22Rv1 (cell line): ENCODE results near the gene KCNIP3.

Source experiments
- H3K27ac ChIP-seq: fragments of 450-650 bp; 2 replicates; pipeline ENCODE4 v1.5.1; 2017
- ZFX ChIP-seq: fragments of 450-650 bp; IDR thresholded peaks from 2 replicates; pipeline ENCODE4 v1.6.1; 2017; ENCODE audit warnings: antibody characterized with exemption, borderline replicate concordance
- TF ChIP-seq, protein P1 (sequence below): fragments of 450-650 bp; IDR thresholded peaks from 2 replicates; pipeline ENCODE4 v1.5.1; 2017; ENCODE audit warnings: mild to moderate bottlenecking

The KCNIP3 gene

GRCh38 chr2:95296880-95297487, at the start of gene KCNIP3:
Gene KCNIP3 (plus strand): TSS chr2:95297347. CDS start chr2:95297439, 92 bp downstream.
- no peak for TF ChIP-seq ZFX
- TF ChIP-seq, protein P1, sequence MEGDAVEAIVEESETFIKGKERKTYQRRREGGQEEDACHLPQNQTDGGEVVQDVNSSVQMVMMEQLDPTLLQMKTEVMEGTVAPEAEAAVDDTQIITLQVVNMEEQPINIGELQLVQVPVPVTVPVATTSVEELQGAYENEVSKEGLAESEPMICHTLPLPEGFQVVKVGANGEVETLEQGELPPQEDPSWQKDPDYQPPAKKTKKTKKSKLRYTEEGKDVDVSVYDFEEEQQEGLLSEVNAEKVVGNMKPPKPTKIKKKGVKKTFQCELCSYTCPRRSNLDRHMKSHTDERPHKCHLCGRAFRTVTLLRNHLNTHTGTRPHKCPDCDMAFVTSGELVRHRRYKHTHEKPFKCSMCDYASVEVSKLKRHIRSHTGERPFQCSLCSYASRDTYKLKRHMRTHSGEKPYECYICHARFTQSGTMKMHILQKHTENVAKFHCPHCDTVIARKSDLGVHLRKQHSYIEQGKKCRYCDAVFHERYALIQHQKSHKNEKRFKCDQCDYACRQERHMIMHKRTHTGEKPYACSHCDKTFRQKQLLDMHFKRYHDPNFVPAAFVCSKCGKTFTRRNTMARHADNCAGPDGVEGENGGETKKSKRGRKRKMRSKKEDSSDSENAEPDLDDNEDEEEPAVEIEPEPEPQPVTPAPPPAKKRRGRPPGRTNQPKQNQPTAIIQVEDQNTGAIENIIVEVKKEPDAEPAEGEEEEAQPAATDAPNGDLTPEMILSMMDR, result no peak
- H3K27ac ChIP-seq, result peak within 1 kb of the TSS; percentile 62

DNA sequence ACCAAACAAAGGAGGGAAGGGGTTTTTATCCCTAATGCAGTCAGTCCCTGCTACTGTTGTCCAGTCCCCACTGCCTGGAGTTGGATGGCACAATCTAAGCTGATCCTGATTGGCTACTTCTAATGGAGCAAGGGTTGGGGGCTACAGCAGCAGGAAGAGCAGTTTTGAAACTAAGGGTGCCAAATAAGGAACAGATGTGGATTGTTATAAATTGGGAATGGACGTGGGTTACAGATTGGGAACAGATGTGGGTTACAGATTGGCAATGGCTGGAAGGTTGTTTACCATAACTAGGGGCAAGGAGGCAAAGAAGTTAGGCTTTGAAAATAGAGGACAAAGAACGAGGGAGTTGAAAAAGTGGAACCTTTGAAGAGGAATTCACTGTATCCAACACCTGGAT, 38.9 kb upstream of the KCNIP3 start:
- no peak overlapping the region for H3K27ac ChIP-seq
- TF ChIP-seq ZFX, result no peak
- TF ChIP-seq, protein P1, result no peak

GRCh38 chr2:95260028-95261023, 36.8 kb upstream of the KCNIP3 start:
- TF ChIP-seq ZFX, result no peak
- TF ChIP-seq, protein P1, result no peak
- H3K27ac ChIP-seq, result no peak overlapping the region

GRCh38 chr2:95261602-95262001, 35.5 kb upstream of the KCNIP3 start:
- no peak overlapping the region for H3K27ac ChIP-seq
- TF ChIP-seq, protein P1, result no peak
- no peak for TF ChIP-seq ZFX

- TF ChIP-seq, protein P1, result no peak
- TF ChIP-seq ZFX, result no peak
- no peak overlapping the region for H3K27ac ChIP-seq
These were observed 34.1 kb upstream of the KCNIP3 start for GRCh38 chr2:95262896-95263542.

DNA sequence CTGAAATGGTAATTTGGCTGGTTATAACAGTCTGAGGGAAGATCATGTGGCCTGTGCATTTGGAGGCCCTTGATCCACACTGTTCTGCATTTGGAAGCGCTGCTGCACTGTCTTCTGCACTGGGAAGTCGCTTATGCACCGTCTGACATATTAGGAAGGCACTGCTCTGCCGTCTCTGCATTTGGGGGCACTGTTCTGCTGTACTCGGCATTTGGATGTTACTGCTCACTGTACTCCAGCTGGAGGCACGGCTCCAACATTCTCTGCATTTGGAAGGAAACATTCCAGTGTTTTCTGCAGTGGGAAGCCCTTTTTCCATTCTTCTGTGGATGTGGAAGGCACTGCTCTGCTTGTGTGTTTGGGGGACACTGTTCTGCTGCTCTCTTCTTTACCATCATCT, 32.5 kb upstream of the KCNIP3 start:
- TF ChIP-seq, protein P1, result no peak
- TF ChIP-seq ZFX, result no peak

More for the DNA sequence above, 32.5 kb upstream of the KCNIP3 start:
- no peak overlapping the region for H3K27ac ChIP-seq
